ENCODE results near the gene TBCEL.

The TBCEL gene

DNA sequence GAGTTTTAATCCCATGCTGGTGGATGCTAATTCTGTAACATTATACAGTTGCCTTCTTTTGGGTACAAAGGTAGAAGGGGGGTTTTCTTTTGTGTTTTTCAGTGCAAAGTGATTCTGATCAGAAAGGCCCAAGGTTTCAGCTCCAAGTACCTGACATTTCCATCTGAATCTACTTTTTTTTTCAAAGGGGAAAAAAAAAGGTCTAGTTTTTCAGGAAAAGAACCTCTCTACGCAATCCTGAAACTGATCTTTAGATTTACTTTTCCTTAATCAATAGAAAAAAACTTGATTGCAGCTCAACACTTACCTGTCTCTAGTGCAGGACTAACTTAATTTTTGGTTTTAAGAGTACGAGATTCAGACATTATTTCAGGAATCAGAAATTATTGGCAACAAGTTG, 77.0 kb downstream of the TBCEL start, which contains the start of gene TECTA:
Gene TECTA (plus strand): TSS at position 301 of the 400 bp plus-strand sequence. CDS start 1,423 bp downstream, outside the sequence.
- Histone ChIP-seq H2BK15ac (ENCODE audit: low read depth, poor library complexity, severe bottlenecking) (no peak within 1 kb of the TSS), H3K36me3 (ENCODE audit: control insufficient read depth in 1 of 2, insufficient read depth in 2 of 2, low read depth in 1 of 2, low read length in 2 of 2) (no peaks in the 10 kb centered on the region), H4K8ac (ENCODE audit: low read length) (no peak within 1 kb of the TSS), H2BK12ac (ENCODE audit: low read length in 2 of 2) (no peak within 1 kb of the TSS), H3K9me3 (ENCODE audit: control insufficient read depth, low read length) (no peaks in the 10 kb centered on the region), H3K4me2 (ENCODE audit: low read length, poor library complexity, severe bottlenecking) (no peak within 1 kb of the TSS), H3K4ac (ENCODE audit: low read depth in 1 of 2, low read length in 2 of 2) (no peak within 1 kb of the TSS), H2AFZ (ENCODE audit: low read depth, low read length) (no peak within 1 kb of the TSS), H3K23ac (ENCODE audit: low read length in 2 of 2) (no peak within 1 kb of the TSS), H3K27ac (ENCODE audit: low read length, poor library complexity, severe bottlenecking) (no peak within 1 kb of the TSS), H3K18ac (ENCODE audit: low read depth in 1 of 2, low read length in 2 of 2) (no peak within 1 kb of the TSS), H3K14ac (ENCODE audit: low read length in 2 of 2) (no peak within 1 kb of the TSS), H3K4me3 (ENCODE audit: insufficient read depth in 1 of 2, low read depth in 1 of 2, low read length in 2 of 2) (no peak within 1 kb of the TSS), H4K91ac (ENCODE audit: low read length) (no peak within 1 kb of the TSS), H3K27me3 (ENCODE audit: control insufficient read depth in 1 of 2, insufficient read depth in 1 of 2, low read length in 2 of 2) (peaks cover 0 to 16% of the 10 kb centered on the region in 2 experiments), H3K79me1 (replicated peaks; ENCODE audit: low read length, poor library complexity, severe bottlenecking) (no peaks in the 10 kb centered on the region), H2BK5ac (ENCODE audit: low read depth, low read length, poor library complexity, severe bottlenecking) (no peak within 1 kb of the TSS), H2AK5ac (ENCODE audit: low read length, severe bottlenecking) (no peak within 1 kb of the TSS), H3K9ac (ENCODE audit: low read length) (no peak within 1 kb of the TSS), H2BK120ac (ENCODE audit: low read depth, low read length) (no peak within 1 kb of the TSS), H3K4me1 (ENCODE audit: control insufficient read depth, insufficient read depth, low read depth, low read length) (peaks cover 2% of the 10 kb centered on the region)
- DNase-seq, result no peak
- no CpG with 5 or more reads among the region's 2 CpGs for WGBS

DNA sequence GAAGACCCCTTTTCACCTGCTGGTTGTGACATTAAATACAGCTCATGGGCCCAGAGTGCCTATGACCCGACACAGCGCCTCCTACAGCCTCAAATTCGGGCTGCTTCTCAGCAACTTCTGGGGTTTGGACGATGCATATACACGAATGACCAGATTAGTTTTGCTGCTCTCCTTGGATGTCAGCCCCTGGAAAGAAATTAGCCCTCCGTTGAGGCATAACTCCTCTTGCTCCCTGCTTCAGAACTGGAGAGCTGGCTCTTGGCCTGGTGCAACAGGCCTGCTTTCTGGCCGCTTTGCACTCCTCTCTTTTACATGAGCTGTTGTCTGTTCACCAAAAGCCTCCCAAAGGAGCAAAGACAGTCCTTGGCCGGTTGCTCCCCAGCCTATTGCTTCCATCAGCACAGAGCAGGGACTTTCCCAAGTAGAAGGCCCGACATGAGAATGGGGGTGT, 80.4 kb downstream of the TBCEL start:
- H3K18ac ChIP-seq (ENCODE audit: low read depth in 1 of 2, low read length in 2 of 2), result no peak overlapping the region
- no peak overlapping the region for H2BK120ac ChIP-seq (ENCODE audit: low read depth, low read length)
- H3K4ac ChIP-seq (ENCODE audit: low read depth in 1 of 2, low read length in 2 of 2), result no peak overlapping the region
- no peaks in the 10 kb centered on the region for H3K79me1 ChIP-seq (replicated peaks; ENCODE audit: low read length, poor library complexity, severe bottlenecking)
- H2AFZ ChIP-seq (ENCODE audit: low read depth, low read length), result no peak overlapping the region
- no peak overlapping the region for H2AK5ac ChIP-seq (ENCODE audit: low read length, severe bottlenecking)
- H3K27me3 ChIP-seq (ENCODE audit: control insufficient read depth in 1 of 2, insufficient read depth in 1 of 2, low read length in 2 of 2), result peaks cover 2 to 22% of the 10 kb centered on the region in 2 experiments
- H3K36me3 ChIP-seq (ENCODE audit: control insufficient read depth in 1 of 2, insufficient read depth in 2 of 2, low read depth in 1 of 2, low read length in 2 of 2), result no peaks in the 10 kb centered on the region
- H3K4me2 ChIP-seq (ENCODE audit: low read length, poor library complexity, severe bottlenecking), result no peak overlapping the region
- H4K8ac ChIP-seq (ENCODE audit: low read length), result no peak overlapping the region
- H2BK15ac ChIP-seq (ENCODE audit: low read depth, poor library complexity, severe bottlenecking), result no peak overlapping the region
- H3K4me1 ChIP-seq (ENCODE audit: control insufficient read depth, insufficient read depth, low read depth, low read length), result peaks cover 2% of the 10 kb centered on the region
- H3K9me3 ChIP-seq (ENCODE audit: control insufficient read depth, low read length), result no peaks in the 10 kb centered on the region
- 87% methylated on average over 9 of the region's 9 CpGs for WGBS
- H2BK5ac ChIP-seq (ENCODE audit: low read depth, low read length, poor library complexity, severe bottlenecking), result no peak overlapping the region
- H4K91ac ChIP-seq (ENCODE audit: low read length), result no peak overlapping the region
- no peak overlapping the region for H3K4me3 ChIP-seq (ENCODE audit: insufficient read depth in 1 of 2, low read depth in 1 of 2, low read length in 2 of 2)
- H3K14ac ChIP-seq (ENCODE audit: low read length in 2 of 2), result no peak overlapping the region
- H2BK12ac ChIP-seq (ENCODE audit: low read length in 2 of 2), result no peak overlapping the region
- no peak overlapping the region for H3K27ac ChIP-seq (ENCODE audit: low read length, poor library complexity, severe bottlenecking)
- DNase-seq, result no peak
- H3K23ac ChIP-seq (ENCODE audit: low read length in 2 of 2), result no peak overlapping the region
- H3K9ac ChIP-seq (ENCODE audit: low read length), result no peak overlapping the region

DNA sequence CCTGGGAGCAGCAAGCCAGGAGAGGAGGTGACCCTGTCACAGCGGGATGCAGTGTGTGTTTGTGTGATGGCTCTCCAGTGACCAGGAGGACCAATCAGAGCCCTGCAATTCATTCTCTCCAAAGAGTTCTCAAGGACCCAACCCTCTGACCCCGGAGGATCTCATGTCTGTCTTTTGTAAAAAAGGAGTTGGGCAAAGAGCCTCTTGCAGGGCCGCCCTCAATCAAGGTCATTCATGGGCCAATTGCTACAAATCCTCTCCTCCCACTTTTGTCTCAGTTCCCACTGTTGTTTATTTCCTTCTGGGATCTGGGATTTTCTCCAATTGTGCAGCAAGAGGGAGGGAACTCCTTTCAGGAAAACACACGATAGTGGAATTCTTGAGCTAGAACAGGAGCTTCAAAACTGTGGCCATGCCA, 81.2 kb downstream of the TBCEL start:
- WGBS, result 70% methylated on average over 3 of the region's 4 CpGs
- H3K4ac ChIP-seq (ENCODE audit: low read depth in 1 of 2, low read length in 2 of 2), result no peak overlapping the region
- H2BK120ac ChIP-seq (ENCODE audit: low read depth, low read length), result no peak overlapping the region
- H3K4me1 ChIP-seq (ENCODE audit: control insufficient read depth, insufficient read depth, low read depth, low read length), result no peaks in the 10 kb centered on the region
- no peaks in the 10 kb centered on the region for H3K79me1 ChIP-seq (replicated peaks; ENCODE audit: low read length, poor library complexity, severe bottlenecking)
- H4K91ac ChIP-seq (ENCODE audit: low read length), result no peak overlapping the region
- no peaks in the 10 kb centered on the region for H3K36me3 ChIP-seq (ENCODE audit: control insufficient read depth in 1 of 2, insufficient read depth in 2 of 2, low read depth in 1 of 2, low read length in 2 of 2)
- H3K9me3 ChIP-seq (ENCODE audit: control insufficient read depth, low read length), result no peaks in the 10 kb centered on the region
- peak; percentile 14 for DNase-seq
- no peak overlapping the region for H3K9ac ChIP-seq (ENCODE audit: low read length)
- no peak overlapping the region for H2BK5ac ChIP-seq (ENCODE audit: low read depth, low read length, poor library complexity, severe bottlenecking)
- no peak overlapping the region for H3K14ac ChIP-seq (ENCODE audit: low read length in 2 of 2)
- H3K18ac ChIP-seq (ENCODE audit: low read depth in 1 of 2, low read length in 2 of 2), result no peak overlapping the region
- H3K27me3 ChIP-seq (ENCODE audit: control insufficient read depth in 1 of 2, insufficient read depth in 1 of 2, low read length in 2 of 2), result peaks cover 3 to 29% of the 10 kb centered on the region in 2 experiments
- no peak overlapping the region for H2BK15ac ChIP-seq (ENCODE audit: low read depth, poor library complexity, severe bottlenecking)
- no peak overlapping the region for H2BK12ac ChIP-seq (ENCODE audit: low read length in 2 of 2)
- no peak overlapping the region for H2AFZ ChIP-seq (ENCODE audit: low read depth, low read length)
- no peak overlapping the region for H3K4me2 ChIP-seq (ENCODE audit: low read length, poor library complexity, severe bottlenecking)
- H3K27ac ChIP-seq (ENCODE audit: low read length, poor library complexity, severe bottlenecking), result no peak overlapping the region
- no peak overlapping the region for H3K23ac ChIP-seq (ENCODE audit: low read length in 2 of 2)
- H2AK5ac ChIP-seq (ENCODE audit: low read length, severe bottlenecking), result no peak overlapping the region
- H3K4me3 ChIP-seq (ENCODE audit: insufficient read depth in 1 of 2, low read depth in 1 of 2, low read length in 2 of 2), result no peak overlapping the region
- H4K8ac ChIP-seq (ENCODE audit: low read length), result no peak overlapping the region

DNA sequence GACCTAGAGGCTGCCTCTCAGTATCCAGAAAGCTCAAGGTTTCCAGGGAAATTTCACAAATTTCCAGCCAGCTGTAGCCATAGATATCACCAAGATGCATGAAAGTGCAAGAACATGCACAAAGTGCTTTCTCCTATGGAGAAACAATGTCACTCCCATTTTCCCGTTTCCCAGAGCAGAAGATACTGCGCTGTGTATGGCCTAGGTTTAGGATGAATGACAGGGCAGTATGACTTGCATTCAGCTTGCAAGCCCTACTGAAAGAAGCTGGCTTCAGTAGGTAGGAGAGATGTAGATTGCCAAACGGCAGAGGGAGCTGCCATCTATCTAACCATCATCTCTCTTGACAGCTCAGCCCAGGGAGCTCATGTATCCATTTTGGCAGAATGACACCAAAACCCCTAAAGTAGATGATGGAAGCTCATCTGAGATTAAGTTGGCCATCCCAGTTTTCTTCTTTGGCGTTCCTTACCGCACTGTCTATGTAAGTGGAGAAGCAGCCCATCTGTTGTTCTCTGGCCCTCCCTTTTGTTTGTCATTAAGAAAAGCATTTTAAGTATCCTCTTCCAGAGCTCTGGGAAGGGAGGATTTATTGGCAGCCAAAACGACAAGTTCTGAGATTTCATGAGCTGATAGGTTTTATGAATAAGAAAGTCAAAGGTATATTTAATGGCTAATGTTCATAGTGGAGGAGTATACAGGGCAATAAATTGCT, 81.7 kb downstream of the TBCEL start:
- no peaks in the 10 kb centered on the region for H3K4me1 ChIP-seq (ENCODE audit: control insufficient read depth, insufficient read depth, low read depth, low read length)
- no peak overlapping the region for H2BK12ac ChIP-seq (ENCODE audit: low read length in 2 of 2)
- no peak overlapping the region for H3K27ac ChIP-seq (ENCODE audit: low read length, poor library complexity, severe bottlenecking)
- H4K8ac ChIP-seq (ENCODE audit: low read length), result no peak overlapping the region
- DNase-seq, result no peak
- no peak overlapping the region for H3K4me3 ChIP-seq (ENCODE audit: insufficient read depth in 1 of 2, low read depth in 1 of 2, low read length in 2 of 2)
- H3K9ac ChIP-seq (ENCODE audit: low read length), result no peak overlapping the region
- no peak overlapping the region for H2BK15ac ChIP-seq (ENCODE audit: low read depth, poor library complexity, severe bottlenecking)
- no peaks in the 10 kb centered on the region for H3K9me3 ChIP-seq (ENCODE audit: control insufficient read depth, low read length)
- WGBS, result 70% methylated on average over 4 of the region's 6 CpGs
- no peaks in the 10 kb centered on the region for H3K36me3 ChIP-seq (ENCODE audit: control insufficient read depth in 1 of 2, insufficient read depth in 2 of 2, low read depth in 1 of 2, low read length in 2 of 2)
- H2AFZ ChIP-seq (ENCODE audit: low read depth, low read length), result no peak overlapping the region
- peaks cover 3 to 35% of the 10 kb centered on the region in 2 experiments for H3K27me3 ChIP-seq (ENCODE audit: control insufficient read depth in 1 of 2, insufficient read depth in 1 of 2, low read length in 2 of 2)
- H3K23ac ChIP-seq (ENCODE audit: low read length in 2 of 2), result no peak overlapping the region
- no peak overlapping the region for H2BK5ac ChIP-seq (ENCODE audit: low read depth, low read length, poor library complexity, severe bottlenecking)
- H2AK5ac ChIP-seq (ENCODE audit: low read length, severe bottlenecking), result no peak overlapping the region
- H3K4me2 ChIP-seq (ENCODE audit: low read length, poor library complexity, severe bottlenecking), result no peak overlapping the region
- no peak overlapping the region for H3K18ac ChIP-seq (ENCODE audit: low read depth in 1 of 2, low read length in 2 of 2)
- H4K91ac ChIP-seq (ENCODE audit: low read length), result no peak overlapping the region
- H3K4ac ChIP-seq (ENCODE audit: low read depth in 1 of 2, low read length in 2 of 2), result no peak overlapping the region
- H3K79me1 ChIP-seq (replicated peaks; ENCODE audit: low read length, poor library complexity, severe bottlenecking), result no peaks in the 10 kb centered on the region
- H2BK120ac ChIP-seq (ENCODE audit: low read depth, low read length), result no peak overlapping the region
- no peak overlapping the region for H3K14ac ChIP-seq (ENCODE audit: low read length in 2 of 2)
